ENCODE measurements around the gene DCDC2B. TPM values are rescaled to one million over a fixed set of nuclear protein-coding genes. Genes with fewer than 3 reads are reported as not detected.

Gene DCDC2B
- total RNA-seq (2014; rRNA removed; shearing (Covaris generic)) (not detected in 2 replicates), polyA plus RNA-seq (2016; fragmentation: Nextera tagmentation; extraction: Ambion mirVana) (0.21 and 0.42 TPM in 2 replicates)
- long read RNA-seq: 0 reads

DNA sequence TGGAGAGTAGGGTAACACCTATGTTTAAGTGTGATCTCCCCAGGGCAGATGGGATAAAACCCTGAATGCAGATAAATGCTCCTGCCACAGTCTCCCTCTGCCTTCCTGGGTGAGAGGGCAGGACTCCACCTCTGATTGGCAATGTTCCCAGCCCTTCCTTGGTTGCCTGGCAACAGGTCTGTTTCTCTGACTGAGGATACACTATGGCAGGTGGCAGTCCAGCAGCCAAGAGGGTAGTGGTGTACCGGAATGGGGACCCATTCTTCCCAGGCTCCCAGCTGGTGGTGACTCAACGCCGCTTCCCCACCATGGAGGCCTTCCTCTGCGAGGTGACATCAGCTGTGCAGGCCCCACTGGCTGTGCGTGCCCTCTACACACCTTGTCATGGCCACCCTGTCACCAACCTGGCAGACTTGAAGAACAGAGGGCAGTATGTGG is at the start of gene DCDC2B:
Gene DCDC2B, plus strand, starts transcription at position 199 of the 438 bp plus-strand sequence. Its CDS starts 5 bp downstream, at position 204.
- Mint-ChIP-seq H3K27ac (peak within 1 kb of the TSS; percentile 36; the same call in 1 of the 2 replicates), H3K27me3 (ENCODE audit: insufficient read depth, low read depth, poor library complexity) (peaks cover 32% of the 10 kb centered on the region), H3K4me3 (no peak within 1 kb of the TSS), H3K36me3 (ENCODE audit: low read depth) (peaks cover 14% of the 10 kb centered on the region; the same call in 2 of the 3 replicates), H3K9me3 (no peaks in the 10 kb centered on the region), H3K4me1 (peaks cover 6% of the 10 kb centered on the region)
- Histone ChIP-seq H2AFZ (no peak within 1 kb of the TSS), H3K4me2 (no peak within 1 kb of the TSS), H3K4me1 (ENCODE audit: insufficient read depth) (0 out of 2 replicates have a peak, but pooled peaks cover 4% of the 10 kb centered on the region), H3K4me3 (no peak within 1 kb of the TSS), H3K9me2 (ENCODE audit: insufficient read depth) (no peaks in the 10 kb centered on the region), H3K27me3 (ENCODE audit: insufficient read depth) (peaks cover 10% of the 10 kb centered on the region; the same call in 1 of the 2 replicates), H4K20me1 (replicated peaks; ENCODE audit: insufficient read depth) (no peaks in the 10 kb centered on the region), H3K27ac (ENCODE audit: low read depth) (no peak within 1 kb of the TSS), H3K36me3 (ENCODE audit: insufficient read depth) (no peaks in the 10 kb centered on the region), H3K79me2 (replicated peaks; ENCODE audit: insufficient read depth) (no peaks in the 10 kb centered on the region), H3F3A (replicated peaks; ENCODE audit: low read depth) (peaks cover 5% of the 10 kb centered on the region; the same call in 1 of the 2 replicates)
- DNase-seq (ENCODE audit: low spot score) (peak; percentile 33), ATAC-seq (no peak)
- TF ChIP-seq JUNB (IDR thresholded peaks at IDR 0.05; ENCODE audit: unreplicated experiment) (no peak), CREB1 (CRISPR knock-in tag; IDR thresholded peaks at IDR 0.05; ENCODE audit: low read depth) (no peak), EZH2 (IDR thresholded peaks at IDR 0.05; ENCODE audit: low read depth, unreplicated experiment) (no peak), ZNF331 (CRISPR knock-in tag; IDR thresholded peaks at IDR 0.05; ENCODE audit: low read depth) (no peak), STAT1 (IDR thresholded peaks at IDR 0.05; ENCODE audit: unreplicated experiment) (no peak), POLR2AphosphoS5 (IDR thresholded peaks at IDR 0.05; ENCODE audit: low read depth) (no peak), ZNF114 (CRISPR knock-in tag; IDR thresholded peaks at IDR 0.05) (no peak)

GRCh38 chr1:32159189-32159588 is 49.7 kb upstream of the DCDC2B start:
- peaks cover 3% of the 10 kb centered on the region; the same call in 1 of the 3 replicates for H3K4me1 Mint-ChIP-seq
- no peak overlapping the region for H3K4me3 Mint-ChIP-seq
- no peaks in the 10 kb centered on the region; the same call in 1 of the 2 replicates for H3K4me1 ChIP-seq (ENCODE audit: insufficient read depth)
- TF ChIP-seq ETS1 (IDR thresholded peaks at IDR 0.05) (no peak), ZNF114 (CRISPR knock-in tag; IDR thresholded peaks at IDR 0.05) (no peak), STAT1 (IDR thresholded peaks at IDR 0.05; ENCODE audit: unreplicated experiment) (no peak), EZH2phosphoT487 (IDR thresholded peaks at IDR 0.05; ENCODE audit: unreplicated experiment) (no peak), CREB1 (CRISPR knock-in tag; IDR thresholded peaks at IDR 0.05; ENCODE audit: low read depth) (no peak), EZH2 (IDR thresholded peaks at IDR 0.05; ENCODE audit: low read depth, unreplicated experiment) (no peak), JUNB (IDR thresholded peaks at IDR 0.05; ENCODE audit: unreplicated experiment) (no peak)
- TF ChIP-seq, protein P1, sequence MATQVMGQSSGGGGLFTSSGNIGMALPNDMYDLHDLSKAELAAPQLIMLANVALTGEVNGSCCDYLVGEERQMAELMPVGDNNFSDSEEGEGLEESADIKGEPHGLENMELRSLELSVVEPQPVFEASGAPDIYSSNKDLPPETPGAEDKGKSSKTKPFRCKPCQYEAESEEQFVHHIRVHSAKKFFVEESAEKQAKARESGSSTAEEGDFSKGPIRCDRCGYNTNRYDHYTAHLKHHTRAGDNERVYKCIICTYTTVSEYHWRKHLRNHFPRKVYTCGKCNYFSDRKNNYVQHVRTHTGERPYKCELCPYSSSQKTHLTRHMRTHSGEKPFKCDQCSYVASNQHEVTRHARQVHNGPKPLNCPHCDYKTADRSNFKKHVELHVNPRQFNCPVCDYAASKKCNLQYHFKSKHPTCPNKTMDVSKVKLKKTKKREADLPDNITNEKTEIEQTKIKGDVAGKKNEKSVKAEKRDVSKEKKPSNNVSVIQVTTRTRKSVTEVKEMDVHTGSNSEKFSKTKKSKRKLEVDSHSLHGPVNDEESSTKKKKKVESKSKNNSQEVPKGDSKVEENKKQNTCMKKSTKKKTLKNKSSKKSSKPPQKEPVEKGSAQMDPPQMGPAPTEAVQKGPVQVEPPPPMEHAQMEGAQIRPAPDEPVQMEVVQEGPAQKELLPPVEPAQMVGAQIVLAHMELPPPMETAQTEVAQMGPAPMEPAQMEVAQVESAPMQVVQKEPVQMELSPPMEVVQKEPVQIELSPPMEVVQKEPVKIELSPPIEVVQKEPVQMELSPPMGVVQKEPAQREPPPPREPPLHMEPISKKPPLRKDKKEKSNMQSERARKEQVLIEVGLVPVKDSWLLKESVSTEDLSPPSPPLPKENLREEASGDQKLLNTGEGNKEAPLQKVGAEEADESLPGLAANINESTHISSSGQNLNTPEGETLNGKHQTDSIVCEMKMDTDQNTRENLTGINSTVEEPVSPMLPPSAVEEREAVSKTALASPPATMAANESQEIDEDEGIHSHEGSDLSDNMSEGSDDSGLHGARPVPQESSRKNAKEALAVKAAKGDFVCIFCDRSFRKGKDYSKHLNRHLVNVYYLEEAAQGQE (IDR thresholded peaks at IDR 0.05; ENCODE audit: unreplicated experiment): no peak

More at GRCh38 chr1:32159189-32159588, 49.7 kb upstream of the DCDC2B start:
- Histone ChIP-seq H3K27ac (ENCODE audit: low read depth) (no peak overlapping the region), H3K9me2 (ENCODE audit: insufficient read depth) (no peaks in the 10 kb centered on the region), H3K4me3 (no peak overlapping the region), H3K36me3 (ENCODE audit: insufficient read depth) (peaks cover 59% of the 10 kb centered on the region), H3K27me3 (ENCODE audit: insufficient read depth) (no peaks in the 10 kb centered on the region), H3K79me2 (replicated peaks; ENCODE audit: insufficient read depth) (0 out of 2 replicates have a peak, but pooled peaks cover 4% of the 10 kb centered on the region), H3K4me2 (no peak overlapping the region), H3F3A (replicated peaks; ENCODE audit: low read depth) (peaks cover 9% of the 10 kb centered on the region), H2AFZ (no peak overlapping the region), H4K20me1 (replicated peaks; ENCODE audit: insufficient read depth) (peaks cover 20% of the 10 kb centered on the region)
- peaks cover 2% of the 10 kb centered on the region for H3K27me3 Mint-ChIP-seq (ENCODE audit: insufficient read depth, low read depth, poor library complexity)
- no peaks in the 10 kb centered on the region for H3K9me3 Mint-ChIP-seq
- no peak overlapping the region for H3K27ac Mint-ChIP-seq
- DNase-seq (ENCODE audit: low spot score) (no peak), ATAC-seq (no peak)
- H3K36me3 Mint-ChIP-seq (ENCODE audit: low read depth): peaks cover 56% of the 10 kb centered on the region

All from GM23338 (cell line).